NCI-H1092 treated with DMSO at 0.1 percent for 48 hours (cell line): ENCODE data around the gene PREP.
A peak's percentile ranks its signal among the peaks of the same experiment; 100 is the strongest.
"Not testable (repeated sequence)": the region's sequence is repeated elsewhere in the genome, so short reads cannot be mapped to it uniquely, and the experiment has no call there.

Experiments
- DNase-seq: peaks from one replicate; lab custom pipeline; 2025; lab: John Stamatoyannopoulos, UW

Gene PREP

GRCh38 chr6:105338350-105338983 is 64.4 kb downstream of the PREP start:
- DNase-seq, result not testable (repeated sequence)

GRCh38 chr6:105336986-105337385 is 65.9 kb downstream of the PREP start:
- no peak for DNase-seq

- no peak for DNase-seq
Measured at GRCh38 chr6:105332576-105332975, 70.3 kb downstream of the PREP start.

GRCh38 chr6:105331927-105332326 is 71.0 kb downstream of the PREP start:
- no peak for DNase-seq

GRCh38 chr6:105330913-105331312 is 72.0 kb downstream of the PREP start:
- DNase-seq, result no peak

GRCh38 chr6:105330364-105330763 is 72.5 kb downstream of the PREP start:
- DNase-seq, result no peak

GRCh38 chr6:105326833-105327770 is 75.8 kb downstream of the PREP start:
- DNase-seq, result peak; percentile 83

GRCh38 chr6:105326216-105326615 is 76.7 kb downstream of the PREP start:
- peak; percentile 83 for DNase-seq

GRCh38 chr6:105324386-105324950 is 78.4 kb downstream of the PREP start:
- peak; percentile 45 for DNase-seq

DNA sequence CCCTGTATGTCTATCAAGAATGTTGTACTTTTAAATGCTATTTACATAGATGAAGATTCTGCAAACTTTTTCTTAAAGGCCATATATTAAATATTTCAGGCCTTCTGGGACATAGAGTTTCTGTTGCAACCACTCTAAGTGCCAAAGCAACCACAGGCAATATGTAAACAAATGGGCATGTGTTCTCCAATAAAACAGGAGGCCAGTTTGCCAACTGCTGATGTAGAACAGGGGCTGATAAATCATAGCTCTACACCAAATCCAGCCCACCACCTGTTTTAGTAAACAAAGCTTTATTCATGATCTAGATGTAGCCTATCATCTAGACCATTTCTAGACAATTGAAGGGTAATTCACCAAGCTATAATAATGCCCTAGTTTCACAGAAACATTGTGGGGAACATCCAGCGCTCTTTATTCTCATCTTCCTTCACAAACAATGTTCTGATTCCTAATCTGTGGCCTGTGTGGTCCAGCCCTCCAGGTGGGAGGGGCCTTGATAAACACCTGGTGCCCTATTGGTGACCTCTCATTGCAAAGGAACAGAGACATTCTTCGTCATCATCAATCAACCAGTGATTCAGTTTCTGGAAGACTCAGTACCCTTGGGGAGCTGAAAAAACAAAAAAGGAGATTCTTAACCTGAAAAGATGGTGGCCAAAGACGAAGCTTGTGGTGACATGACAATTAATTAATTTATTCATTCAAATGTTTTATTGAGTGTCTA is 80.2 kb downstream of the PREP start:
- peak; percentile 24 for DNase-seq

GRCh38 chr6:105321728-105322127 is 81.2 kb downstream of the PREP start:
- peak; percentile 27 for DNase-seq

- peak; percentile 72 for DNase-seq
Measured at GRCh38 chr6:105321207-105321606, 81.7 kb downstream of the PREP start.

DNA sequence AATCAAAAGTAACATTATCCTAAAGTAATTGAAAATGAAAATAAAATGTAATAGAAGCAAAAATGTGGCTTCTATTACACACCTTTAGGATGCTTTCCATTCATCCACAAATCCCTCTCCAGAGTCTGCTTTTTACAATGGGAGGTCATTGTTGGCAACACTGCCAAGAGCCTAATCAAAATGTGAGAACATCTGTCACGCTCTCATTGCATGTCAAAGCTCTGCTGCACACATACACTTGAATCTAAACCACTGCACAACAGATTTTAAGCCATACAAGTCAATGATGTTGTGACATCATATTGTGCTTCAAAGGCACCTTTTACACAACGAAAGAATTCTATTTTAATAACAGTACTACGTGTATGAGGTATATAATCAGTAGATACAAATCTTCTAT is 82.1 kb downstream of the PREP start:
- DNase-seq, result peak; percentile 84

DNA sequence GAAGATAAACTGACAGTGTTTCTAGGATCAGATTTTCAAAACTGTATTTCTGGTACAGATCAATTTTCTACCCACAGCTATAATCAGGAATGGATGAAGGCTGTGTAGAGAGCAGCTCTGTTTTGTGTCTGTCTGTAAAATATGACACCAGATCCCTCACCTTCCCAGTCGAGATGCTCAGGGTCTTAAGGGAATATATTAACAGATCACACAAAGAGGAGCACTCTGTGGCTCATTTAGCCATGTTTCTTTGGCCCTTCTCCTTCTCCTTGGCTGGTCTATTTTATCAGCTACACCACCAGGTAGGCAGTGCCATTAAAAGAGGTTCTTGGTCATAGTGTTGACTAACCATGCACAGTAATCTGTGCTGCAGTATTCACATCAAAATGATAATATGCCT is 82.6 kb downstream of the PREP start:
- peak; percentile 69 for DNase-seq

DNA sequence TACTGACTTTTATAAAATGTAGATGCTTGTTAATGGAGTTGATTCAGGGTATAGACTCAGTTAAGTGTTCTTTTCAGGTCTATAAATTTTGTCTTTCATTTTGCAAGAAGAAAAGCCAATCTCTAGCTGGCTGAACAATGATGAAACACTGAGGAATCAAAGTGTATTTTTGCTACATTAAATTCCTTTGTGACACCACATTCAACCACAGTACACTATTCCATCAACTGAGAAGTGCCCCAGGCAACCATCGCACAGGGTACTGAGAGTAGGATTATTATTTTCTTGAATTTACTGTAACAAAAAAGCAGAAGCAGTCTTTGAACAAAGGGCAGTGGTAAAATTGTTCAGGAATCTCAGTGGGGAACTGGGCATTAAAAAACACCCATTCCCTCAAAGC is 83.6 kb downstream of the PREP start:
- no peak for DNase-seq

DNA sequence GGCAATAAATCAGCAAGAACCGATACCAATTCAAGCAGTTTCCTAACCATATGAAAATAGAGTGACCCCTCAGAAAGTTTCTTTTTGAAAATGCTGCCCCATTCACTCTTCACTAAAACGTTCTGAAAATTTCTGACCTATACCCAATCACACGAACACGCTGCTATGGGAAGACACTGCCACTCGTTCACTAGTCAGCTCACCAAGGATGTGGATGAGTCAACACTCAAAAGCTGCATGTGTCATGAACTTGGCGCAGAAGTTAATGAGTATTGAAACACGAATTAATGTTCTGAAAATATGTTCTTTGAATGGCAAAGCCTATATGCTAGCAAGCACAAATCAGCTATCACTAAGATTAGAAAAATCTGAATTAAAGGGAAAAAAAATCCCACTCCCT is 84.2 kb downstream of the PREP start:
- DNase-seq, result no peak

- DNase-seq, result peak; percentile 24
Measured at GRCh38 chr6:105317607-105318533, 85.0 kb downstream of the PREP start.

- peak; percentile 9 for DNase-seq
Measured at GRCh38 chr6:105313211-105313610, 89.7 kb downstream of the PREP start.

DNA sequence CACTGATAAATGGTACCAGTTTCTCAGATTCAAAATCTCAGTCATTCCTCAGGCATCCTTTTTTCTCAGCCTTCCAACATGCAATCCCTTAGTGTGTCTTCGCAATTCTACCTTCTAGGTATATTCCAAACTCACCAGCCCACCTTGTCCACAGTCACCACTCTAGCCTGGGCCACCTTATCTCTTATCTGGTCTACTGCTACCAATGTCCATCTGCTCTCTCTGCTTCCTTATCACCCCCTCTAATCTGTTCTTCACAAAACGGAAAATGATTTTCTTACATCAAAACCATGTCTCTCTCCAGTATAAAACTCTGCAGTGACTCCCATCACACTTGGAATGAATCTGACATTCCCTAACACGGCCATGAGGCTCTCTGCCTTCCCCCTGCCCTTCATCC is 91.9 kb downstream of the PREP start:
- no peak for DNase-seq

- DNase-seq, result no peak
Measured at GRCh38 chr6:105310371-105310770, 92.5 kb downstream of the PREP start.

- DNase-seq, result no peak
Measured at GRCh38 chr6:105308840-105309239, 94.0 kb downstream of the PREP start.
